Measurements from ENCODE around the gene DCAF7. TPM values are rescaled to one million over a fixed set of nuclear protein-coding genes. Genes with fewer than 3 reads are reported as not detected.

DCAF7 gene
- total and polyA plus RNA-seq, 4 donors: 13.2 to 24.0 (median 15.0) TPM

- no peaks in the 10 kb centered on the region for H3K4me1 ChIP-seq (ENCODE audit: control insufficient read depth in 4 of 4, insufficient read depth in 4 of 4, low read length in 3 of 4)
- no peak overlapping the region for H3K4me3 ChIP-seq (ENCODE audit: low read depth in 1 of 3, low read length in 3 of 3)
- H3K9ac ChIP-seq (ENCODE audit: low read depth in 1 of 2, low read length in 2 of 2): no peak overlapping the region
- H3K36me3 ChIP-seq (ENCODE audit: control insufficient read depth in 4 of 4, insufficient read depth in 3 of 4, low read depth in 1 of 4, low read length in 3 of 4): peaks cover 0 to 26% (median 15%) of the 10 kb centered on the region in 4 donors
- H3K9me3 ChIP-seq (ENCODE audit: control insufficient read depth in 4 of 4, low read length in 3 of 4): no peaks in the 10 kb centered on the region
- no peak for DNase-seq (ENCODE audit: low spot score)
- 92% methylated on average over 7 of the region's 7 CpGs for WGBS
- H3K27me3 ChIP-seq (ENCODE audit: control insufficient read depth in 4 of 4, insufficient read depth in 4 of 4, low read length in 3 of 4): no peaks in the 10 kb centered on the region
- no peak overlapping the region for H3K27ac ChIP-seq (ENCODE audit: low read depth in 1 of 2, low read length in 2 of 2)
- TF ChIP-seq JUND (IDR thresholded peaks at IDR 0.05): no peak
- no peak for TF ChIP-seq ZBTB33 (IDR thresholded peaks at IDR 0.05)
- no peak for TF ChIP-seq RAD21 (IDR thresholded peaks at IDR 0.05)
- no peak for TF ChIP-seq HNF4G (IDR thresholded peaks at IDR 0.05)
- no peak for TF ChIP-seq GABPA (IDR thresholded peaks at IDR 0.05 in 1 of 2, conservative IDR thresholded peaks at IDR 0.05 in 1 of 2)
- no peak for TF ChIP-seq REST (IDR thresholded peaks at IDR 0.05)
- TF ChIP-seq FOXA1 (IDR thresholded peaks at IDR 0.05): no peak
- no peak for TF ChIP-seq TAF1 (conservative IDR thresholded peaks at IDR 0.05)
- no peak for TF ChIP-seq FOXA2 (IDR thresholded peaks at IDR 0.05)
- TF ChIP-seq CTCF (IDR thresholded peaks at IDR 0.05; ENCODE audit: low read depth, low read length, missing input control): no peak
- TF ChIP-seq, protein P1, sequence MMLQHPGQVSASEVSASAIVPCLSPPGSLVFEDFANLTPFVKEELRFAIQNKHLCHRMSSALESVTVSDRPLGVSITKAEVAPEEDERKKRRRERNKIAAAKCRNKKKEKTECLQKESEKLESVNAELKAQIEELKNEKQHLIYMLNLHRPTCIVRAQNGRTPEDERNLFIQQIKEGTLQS (IDR thresholded peaks at IDR 0.05): no peak
- TF ChIP-seq EGR1 (IDR thresholded peaks at IDR 0.05; ENCODE audit: low read depth in 2 of 2): no peak
- TF ChIP-seq MAX (IDR thresholded peaks at IDR 0.05): no peak
- TF ChIP-seq RXRA (IDR thresholded peaks at IDR 0.05): no peak
- no peak for TF ChIP-seq SP1 (IDR thresholded peaks at IDR 0.05)
- no peak for TF ChIP-seq YY1 (IDR thresholded peaks at IDR 0.05)
- TF ChIP-seq NR2F2 (IDR thresholded peaks at IDR 0.05): no peak
Measured at GRCh38 chr17:63578027-63578768, 27.9 kb downstream of the DCAF7 start.
